Activated CD8-positive, alpha-beta memory T cell treated with anti-CD3 and anti-CD28 coated beads, Interleukin-2, amount 50 U/mL, for 1 hour (primary cell): ENCODE data around the gene AGT.

Experiments used
- DNase-seq: peaks from one replicate; pipeline ENCODE4 v3.0.0-alpha.2; 2020; ENCODE audit errors: extremely low read depth

The AGT gene

DNA sequence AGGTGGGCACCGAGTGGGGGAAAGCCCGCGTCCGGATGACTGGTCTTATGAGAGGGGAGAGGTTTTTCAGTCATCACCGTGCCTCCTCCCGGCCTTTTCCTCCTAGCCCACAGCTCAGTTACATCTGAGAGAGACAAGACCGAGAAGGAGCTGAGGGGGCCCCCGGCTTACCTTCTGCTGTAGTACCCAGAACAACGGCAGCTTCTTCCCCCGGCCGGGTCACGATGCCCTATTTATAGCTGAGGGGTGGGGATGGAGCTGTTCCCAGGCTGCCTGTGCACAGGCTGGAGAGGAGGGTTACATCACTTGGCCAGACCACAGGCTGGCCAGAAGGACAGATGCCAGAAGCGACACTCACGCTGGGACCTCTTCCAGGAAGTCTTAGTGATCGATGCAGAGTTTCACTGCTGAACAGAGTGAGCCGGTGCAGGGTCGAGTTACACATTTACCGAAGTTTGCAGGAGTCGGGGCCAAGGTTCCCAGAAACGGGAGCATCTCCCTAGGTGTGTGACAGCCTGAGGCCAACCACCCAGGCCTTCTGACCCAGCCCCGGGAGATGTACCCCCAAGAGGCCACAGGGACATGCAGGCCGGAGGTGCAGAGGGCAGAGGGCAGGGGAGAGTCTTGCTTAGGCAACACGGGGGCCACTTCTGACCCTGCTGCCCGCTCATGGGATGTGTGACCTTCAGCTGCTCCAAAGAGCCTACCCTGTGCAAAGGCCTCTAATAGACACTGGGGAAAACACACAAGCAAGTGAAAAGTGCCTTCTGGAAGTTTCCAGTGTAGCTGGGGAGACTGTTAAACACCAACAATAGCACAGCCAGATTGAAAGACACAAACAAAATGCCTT is at the start of gene AGT:
TSS of gene AGT (minus strand) at position 208 of the 850 bp plus-strand sequence. CDS start 3,299 bp downstream, outside the sequence.
- no peak for DNase-seq

DNA sequence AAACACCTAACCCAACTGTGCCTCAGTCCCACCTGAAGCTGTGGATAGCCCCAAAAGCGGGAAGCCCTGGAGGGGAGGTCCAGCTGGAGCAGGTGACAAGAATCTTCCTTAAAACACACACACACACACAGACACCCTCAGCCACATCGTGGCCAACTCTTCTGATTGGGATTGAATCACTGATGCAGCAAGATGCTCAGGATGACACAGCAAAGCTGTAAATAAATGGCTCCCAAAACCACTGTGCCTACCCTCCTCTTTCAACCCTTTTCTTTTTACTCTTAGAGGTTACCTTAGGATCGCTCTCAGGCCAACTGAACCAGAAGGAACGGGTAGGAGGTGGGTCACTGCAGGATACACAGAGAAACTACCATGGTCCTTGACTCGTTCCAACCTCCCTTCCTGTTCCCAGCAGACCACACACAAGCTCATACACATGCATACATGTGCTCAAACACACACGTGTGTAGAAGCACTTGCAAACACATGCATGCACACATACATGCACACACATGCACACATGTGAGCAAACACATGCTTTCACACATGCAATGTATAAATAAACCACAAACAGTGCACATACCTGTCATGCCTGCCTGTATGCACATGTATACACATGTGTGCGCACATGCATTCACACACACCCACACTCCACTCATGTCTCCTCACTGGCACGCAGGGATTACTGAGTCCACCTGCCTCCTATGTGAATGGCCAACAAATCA is 47.7 kb upstream of the AGT start:
- DNase-seq = no peak

DNA sequence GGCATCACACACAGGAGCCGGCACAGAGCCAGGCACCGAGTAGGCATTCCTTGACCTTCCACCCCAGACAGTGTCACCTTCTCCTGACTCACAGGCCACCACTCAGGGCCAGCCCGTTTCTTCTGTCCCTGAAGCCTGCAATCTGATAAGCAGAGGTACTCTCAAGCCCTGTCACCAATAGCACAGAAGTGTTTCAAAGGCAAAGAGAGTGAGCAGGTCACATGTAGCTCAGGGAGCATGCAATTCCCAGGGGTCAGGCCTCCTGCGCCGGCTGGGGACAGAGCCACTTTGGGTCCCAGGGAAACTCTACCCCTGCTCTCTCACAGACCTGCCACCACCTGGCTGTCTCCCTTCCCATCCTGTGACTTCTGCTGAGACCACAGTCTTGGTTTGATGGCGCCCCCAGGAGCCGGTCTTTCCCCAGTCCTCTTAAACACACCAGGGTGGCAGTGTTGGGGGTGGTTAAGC is 46.5 kb upstream of the AGT start:
- no peak for DNase-seq

DNA sequence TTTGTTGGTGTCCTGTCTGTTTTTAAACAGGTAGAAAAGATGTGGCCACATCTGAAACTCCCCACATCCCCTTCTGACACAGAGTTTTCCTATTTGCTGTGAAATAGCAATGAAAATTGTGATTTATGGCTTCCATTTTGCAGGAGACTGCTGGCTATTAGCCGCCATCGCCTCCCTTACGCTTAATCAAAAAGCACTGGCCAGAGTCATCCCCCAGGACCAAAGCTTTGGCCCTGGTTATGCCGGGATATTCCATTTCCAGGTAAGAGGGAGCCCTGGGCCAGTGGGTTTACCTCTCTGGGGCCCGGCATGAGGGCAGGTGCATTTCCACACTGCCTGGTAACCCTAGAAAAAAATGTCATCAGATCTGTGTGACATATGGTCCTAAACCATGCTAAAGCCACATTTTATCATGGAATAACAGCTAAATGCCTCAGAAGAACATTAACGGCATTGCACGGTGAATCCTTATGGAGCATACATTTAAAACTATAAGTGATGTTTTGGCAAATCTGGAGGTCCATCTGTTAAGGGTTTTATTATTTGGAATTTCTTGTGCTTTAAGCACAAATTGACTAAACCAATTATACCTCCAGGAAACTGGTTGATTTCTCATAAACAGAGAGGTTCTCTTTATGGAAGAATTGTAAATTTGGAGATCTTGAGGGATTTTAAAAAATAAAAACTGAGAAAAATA is 45.6 kb upstream of the AGT start:
- DNase-seq = no peak

DNA sequence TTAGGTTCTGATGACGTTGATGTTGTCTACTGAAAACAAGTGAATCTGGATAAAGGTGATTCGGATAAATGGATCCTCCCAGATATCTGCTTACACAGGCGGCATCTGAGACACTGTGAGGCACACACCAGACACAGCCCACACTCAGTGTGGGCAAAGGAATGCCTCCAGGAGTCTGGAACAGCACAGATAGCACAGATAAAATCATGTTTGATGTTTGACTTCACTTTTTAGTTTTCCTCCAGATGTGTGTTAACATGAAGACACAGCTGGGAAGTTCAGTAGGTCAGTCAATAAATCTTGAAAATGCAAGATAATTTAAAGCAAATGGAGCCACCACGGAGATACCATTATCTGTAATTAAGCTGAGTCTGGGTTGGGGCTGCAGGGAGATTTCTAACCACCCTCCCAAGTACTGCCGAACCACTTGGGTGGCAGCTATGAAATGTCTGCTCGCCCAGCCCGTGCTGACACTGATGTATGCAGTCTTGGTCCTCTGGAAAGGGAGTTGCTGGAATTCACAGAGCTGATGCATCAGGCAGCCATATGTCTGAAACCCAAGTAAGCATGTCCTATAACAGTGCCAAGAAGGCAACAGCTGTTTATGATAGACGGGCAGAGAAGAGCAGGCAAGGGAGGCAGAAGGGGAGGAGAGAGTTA is 44.9 kb upstream of the AGT start:
- no peak for DNase-seq

DNA sequence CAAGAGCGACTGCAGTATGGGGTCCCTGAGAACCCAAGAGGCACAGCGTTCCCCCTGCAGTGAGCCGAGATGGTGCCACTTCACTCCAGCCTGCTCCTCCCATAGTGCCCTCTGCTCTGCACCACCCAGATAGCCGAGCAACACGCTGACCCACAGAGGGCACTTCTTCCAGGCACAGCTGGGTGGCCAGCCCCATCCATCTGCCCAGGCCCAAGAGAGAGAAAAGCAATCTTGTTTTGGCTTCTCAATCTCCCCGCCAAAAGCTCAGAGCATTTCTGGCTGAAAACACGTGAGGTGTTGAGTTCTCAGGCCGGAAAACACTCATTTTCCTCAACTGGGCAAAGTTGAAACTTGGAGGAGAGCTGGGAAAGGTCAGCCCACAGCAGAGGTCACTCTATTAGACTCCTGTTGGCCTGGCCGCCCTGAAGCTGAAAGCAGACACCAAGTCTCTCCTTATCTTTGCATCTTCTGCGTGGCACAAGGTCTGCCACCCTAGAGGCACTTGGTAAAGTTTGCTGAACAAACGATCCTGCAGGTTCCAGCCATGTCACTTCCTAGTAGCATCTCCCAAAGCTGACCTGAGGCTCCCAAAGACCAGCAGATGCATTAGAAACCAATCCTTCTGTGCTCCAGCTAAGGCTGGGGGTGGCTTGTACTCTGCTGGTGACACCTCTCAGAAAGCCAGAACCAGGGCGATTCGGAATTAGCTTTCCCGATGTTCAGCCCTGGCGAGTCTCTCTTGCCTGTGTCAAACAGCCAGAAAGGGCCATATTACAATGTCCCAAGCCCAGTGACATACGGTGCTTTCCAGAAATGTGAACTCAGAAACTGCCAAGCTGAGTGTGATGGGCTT is 44.2 kb upstream of the AGT start:
- no peak for DNase-seq

DNA sequence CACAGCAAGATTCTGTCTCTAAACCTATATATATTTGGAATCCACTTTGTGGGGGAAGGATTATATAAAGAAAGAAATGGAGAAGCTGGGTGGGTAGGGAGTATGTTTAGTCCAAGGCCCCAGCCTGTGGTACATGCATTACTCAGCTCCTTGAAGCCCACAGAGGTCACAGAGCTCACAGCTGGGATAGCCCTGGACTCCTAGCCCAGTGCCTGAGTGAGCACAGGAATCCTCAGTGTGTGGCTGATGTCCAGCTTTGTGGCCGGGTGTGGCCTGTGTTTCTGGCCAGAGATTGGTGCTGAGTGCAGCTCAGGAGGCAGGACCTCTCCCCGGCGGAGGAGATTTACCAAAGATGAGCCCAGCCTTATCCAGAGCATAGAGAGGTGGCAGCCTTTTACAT is 40.9 kb upstream of the AGT start:
- no peak for DNase-seq

DNA sequence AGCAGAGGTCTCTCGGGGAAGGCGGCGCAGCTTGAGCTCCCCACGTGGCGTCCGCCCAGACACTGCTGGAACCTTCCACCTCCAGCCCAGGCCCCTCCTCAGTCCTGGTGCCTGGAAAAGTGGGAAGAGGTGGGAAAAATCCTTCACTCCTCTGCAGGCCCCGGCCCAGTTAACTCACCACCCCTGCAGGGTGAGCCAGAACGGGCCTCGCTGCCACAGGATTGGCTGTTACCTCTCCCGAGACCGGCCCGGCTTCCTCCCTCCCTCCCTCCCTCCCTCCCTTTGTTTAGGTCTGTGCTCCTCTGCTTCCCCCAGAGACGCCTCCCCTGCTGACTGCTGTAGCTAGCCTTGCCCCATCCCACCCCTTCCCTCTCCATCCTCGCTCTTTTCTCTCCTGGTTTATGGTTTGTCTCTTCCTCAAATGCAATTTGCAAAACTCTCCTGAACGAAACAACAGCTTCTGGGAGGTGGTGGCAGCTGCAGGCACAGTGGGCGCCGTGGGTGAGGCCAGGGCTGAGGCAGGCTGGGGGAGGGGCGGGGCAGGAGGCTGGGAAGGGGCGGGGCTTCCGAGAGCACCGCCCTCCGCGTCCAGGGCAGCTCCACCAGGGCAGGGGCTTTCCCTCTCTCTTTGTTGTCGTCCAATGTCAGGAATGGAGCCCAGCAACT is 39.8 kb upstream of the AGT start:
- no peak for DNase-seq

DNA sequence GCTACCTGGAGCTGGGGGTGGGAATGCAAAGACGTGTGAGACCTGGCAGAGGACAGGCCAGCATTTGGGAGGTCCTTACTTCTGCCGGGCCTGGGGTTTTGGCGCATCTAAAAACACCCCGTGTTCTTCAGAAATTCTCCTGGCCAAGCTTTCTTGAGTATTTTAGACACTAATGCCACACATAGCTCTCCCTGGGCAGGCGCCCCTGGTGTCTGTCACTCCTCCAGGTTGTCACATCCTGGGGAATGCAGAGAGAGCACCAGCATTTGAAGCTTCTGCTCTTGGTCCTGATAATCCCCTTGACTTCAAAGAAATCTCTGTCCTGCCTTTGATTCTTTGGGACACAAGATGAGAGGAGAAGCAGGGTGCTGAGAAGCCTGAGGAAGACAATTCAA is 39.3 kb upstream of the AGT start:
- DNase-seq = no peak

DNA sequence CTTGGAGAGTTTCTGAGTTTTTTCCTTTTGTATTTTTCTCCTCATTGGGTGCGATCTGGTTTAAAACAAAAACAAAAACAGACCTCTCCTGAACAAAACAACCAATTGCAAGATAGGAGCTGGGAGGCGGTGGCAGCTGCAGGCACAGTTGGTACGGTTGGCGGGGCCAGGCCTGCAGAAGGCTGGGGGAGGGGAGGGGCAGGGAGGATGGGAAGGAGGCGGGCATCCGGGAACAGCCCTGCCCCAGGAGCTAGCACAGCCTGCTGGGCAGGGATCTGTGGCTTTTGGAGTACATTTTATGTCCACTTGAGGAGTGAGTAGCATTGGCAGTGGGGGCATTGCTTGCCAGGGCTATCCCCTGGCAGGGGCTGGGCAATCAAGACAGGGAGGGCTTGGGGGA is 38.5 kb upstream of the AGT start:
- no peak for DNase-seq

DNA sequence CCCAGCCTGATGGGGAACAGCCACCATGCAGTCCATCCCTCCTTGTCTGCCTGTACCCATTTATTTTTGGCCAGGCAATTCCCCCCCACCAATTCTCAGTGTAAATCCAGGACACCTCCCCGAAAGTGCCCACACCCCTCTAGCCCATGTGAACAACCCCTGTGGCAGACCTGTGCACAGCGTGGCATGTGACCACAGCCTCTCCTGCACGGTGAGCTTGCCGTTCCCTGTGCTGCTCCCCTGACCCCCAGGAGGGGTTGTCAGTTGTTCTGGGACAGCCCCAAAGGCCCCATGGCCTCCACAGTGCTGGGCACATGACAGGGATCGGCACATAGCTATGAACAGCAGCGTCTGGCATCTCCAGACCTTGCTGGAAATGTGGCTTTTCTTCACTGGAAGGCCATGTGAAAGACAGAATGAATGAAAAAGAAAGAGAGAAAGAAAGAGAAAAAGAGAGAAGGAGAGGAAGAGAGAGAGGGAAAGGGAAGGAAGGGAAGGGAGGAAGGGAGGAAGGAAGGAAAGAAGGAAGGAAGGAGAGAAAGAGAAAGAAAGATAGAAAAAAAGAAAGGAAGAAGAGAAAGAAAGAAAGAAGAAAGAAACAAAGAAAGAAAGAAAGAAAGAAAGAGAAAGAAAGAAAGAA is 37.2 kb upstream of the AGT start:
- no peak for DNase-seq

DNA sequence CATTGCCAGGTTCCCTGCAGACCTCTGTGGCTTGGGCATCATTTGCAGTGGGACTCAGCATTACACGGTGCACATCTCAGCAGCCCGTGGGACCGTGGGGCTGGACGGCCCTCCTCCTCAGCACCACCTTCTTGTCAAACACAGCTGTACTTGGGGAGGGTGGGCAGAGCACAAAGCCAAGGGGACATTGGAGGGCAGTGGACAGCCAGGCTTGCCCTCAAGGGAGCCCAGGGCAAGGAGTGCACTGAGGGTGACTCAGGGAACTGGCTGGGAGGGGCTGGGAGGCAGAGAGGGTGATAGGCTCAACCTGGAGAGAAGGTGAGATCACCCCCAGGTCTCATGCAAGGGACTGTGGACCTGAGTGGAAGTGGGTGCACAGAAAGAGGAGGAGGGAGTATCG is 36.7 kb upstream of the AGT start:
- no peak for DNase-seq

DNA sequence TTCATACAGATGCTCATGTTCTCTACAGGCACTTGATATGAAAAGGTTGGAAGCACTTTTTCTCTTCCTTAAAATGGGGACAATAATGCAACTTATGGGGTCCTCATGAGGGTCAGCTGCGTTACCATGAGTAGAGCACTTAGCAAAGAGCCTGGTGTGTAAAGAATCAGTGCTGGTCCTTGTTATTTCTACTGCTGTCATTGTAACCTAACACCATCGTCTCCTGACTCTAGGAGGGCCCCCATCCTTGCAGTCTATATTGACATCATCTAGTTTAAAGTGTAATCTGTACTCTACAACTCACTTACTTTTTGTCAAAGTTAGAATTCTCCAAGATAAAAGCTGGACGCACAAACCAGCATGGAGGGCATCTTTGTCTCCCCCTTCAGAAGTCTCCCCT is 35.7 kb upstream of the AGT start:
- DNase-seq = no peak

DNA sequence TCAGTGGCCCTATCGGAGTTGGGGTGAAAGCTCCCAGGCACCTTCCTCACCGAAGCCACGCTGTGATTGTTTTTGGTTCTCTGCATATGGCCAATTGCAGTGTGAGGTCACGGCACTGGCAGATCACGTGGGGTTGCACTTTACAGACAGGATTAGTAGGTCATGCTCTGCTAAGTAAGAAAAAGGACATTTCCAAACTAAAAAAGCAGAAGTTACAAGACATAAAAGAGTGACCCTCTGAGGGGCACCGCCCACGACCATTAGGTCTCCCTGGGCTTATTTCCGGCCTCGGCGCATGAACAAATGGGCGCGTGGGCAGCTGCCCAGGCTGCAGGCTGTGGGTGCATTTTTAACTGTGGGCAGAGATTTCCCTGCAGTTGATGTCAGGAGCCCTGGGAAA is 35.2 kb upstream of the AGT start:
- no peak for DNase-seq

DNA sequence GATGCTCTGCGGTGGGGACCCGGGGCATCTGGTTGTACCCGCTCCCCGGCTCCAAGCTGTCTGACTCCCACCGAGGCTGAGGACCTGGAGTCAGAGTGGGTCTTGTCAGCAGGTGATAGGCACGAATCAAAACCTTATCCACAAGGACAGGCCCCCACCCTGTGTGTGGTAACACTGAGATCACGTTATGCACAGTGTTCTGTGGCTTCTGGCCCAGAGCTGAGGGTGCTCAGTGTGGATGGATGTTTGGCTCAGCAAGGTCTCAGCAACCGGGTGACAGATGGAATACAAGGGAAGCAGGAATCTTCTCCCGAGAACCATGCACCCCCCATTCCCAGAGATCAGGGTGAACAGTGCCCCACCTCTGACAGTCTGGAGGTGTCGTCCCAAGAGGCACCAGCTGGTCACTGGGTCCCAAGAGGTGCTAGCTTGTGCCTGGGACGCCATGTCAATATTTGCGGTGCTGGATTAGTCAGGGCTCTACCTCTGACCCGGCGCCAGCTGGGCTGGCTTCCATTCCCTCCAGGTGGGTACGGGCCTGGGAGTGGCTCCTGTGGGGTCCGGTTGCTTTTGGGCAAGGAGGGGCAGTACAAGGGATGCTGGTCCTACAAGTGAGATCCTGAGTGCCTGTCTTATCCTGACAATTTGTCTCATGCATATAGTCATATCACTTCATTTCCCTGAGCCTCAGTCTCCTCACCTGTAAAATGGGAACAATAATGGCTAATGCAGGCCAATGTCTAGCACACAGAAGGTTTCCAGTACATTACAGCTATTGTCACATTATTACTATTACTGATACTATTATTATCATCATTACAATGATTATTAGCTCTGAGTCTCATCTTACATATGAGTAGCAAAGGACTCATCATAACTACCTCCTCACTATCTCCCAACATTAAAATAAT is 34.2 kb upstream of the AGT start:
- no peak for DNase-seq

DNA sequence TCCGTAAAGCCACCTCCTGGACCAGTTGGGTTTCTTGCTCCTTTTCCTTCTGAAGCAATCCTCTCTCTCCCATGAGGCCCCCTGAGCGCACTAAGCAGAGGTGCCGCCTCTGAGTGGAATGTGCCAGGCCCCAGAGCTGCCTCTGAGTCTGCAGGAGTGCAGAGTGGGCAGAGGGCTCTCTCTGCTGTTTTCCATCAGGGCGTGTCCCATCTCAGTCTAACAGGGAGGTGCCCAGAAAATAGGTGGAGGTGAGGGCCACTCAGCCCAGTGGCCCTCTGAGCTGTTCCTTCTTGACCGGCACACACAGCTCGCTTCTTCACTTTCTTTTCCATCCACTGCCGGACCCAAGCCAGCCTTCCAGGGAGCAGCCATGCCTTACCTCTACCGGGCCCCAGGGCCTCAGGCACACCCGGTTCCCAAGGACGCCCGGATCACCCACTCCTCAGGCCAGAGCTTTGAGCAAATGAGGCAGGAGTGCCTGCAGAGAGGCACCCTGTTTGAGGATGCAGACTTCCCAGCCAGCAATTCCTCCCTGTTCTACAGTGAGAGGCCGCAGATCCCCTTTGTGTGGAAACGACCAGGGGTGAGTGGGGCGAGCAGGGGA is 33.3 kb upstream of the AGT start, which contains the start of gene CAPN9:
TSS of gene CAPN9 (plus strand) at position 262 of the 604 bp plus-strand sequence. CDS start at position 371, 109 bp downstream.
- no peak for DNase-seq

DNA sequence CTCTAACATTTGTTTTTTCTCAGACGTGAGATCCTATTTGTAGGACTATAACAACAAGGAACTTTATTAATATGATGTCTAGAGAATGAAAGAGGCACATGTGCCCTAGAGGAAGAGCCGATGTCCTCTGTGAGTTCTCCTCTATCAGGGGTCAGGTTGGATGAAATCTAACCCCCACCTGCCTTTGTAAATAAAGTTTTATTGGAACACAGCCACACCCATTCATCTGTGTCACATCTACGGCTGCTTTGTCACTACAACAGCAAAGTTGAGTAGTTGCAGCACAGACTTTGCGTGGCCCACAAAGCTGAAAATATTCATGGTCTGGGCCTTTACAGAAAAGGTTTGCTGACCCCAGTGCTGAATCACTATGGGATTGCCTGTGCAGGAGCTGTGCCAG is 32.7 kb upstream of the AGT start:
- DNase-seq = no peak

DNA sequence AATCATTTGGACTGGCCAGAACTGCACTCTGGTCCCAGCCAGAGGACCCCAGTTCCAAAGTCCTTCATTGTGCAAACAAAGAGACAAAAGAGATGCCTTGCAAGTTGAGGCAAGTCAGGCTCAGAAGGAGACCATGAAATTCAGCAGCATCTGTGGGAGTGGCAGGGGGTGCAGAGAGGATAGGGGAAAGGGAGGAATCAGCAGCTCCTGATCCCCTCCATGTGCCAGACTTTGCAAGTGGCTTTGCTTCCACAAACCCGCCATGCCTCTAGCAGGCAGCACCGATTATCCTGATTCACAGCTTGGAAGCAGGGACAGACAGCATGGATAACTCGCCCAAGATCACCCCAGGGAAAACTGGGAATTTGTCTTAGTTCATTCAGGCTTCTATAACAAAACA is 31.1 kb upstream of the AGT start:
- no peak for DNase-seq
